HG03432 (cell line): ENCODE measurements around the gene MIA2.
"Not testable (repeated sequence)": the region's sequence is repeated elsewhere in the genome, so short reads cannot be mapped to it uniquely, and the experiment has no call there.

Source experiments
- ATAC-seq: cut with Tn5 transposase; IDR thresholded peaks from one replicate; pipeline ENCODE4 v1.9.1; 2021; ENCODE audit warnings: mild to moderate bottlenecking, moderate library complexity; ENCODE audit not compliant: unreplicated experiment

The MIA2 gene

DNA sequence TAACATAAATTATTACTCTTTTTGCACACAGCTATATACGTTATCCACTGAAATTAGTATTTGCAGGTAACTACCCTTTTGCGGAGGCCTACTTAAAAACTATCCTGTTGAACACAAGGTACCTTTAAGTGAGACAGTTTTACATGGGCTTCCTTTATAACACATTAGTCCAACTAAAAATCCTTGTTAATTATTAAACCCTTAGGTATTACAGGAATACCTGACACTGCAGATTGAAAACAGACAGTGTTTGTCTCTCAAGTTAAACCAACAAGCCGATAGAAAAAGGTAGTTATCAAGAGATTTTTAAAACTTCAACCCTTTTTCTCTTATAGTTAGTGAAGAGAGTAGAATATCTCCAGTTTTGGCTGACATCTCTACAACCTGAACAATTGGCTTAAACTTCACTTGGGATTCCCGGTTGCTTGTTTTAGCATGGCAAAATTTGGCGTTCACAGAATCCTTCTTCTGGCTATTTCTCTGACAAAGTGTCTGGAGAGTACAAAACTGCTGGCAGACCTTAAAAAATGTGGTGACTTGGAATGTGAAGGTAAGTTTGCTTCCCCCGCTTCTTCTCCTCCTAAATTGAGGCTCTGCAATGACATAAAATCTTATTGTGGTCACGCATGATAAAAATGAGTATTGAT lies at the start of gene MIA2:
Gene MIA2, plus strand, starts transcription at position 236 of the 647 bp plus-strand sequence. Its CDS starts 200 bp downstream, at position 436.
- no peak for ATAC-seq

- no peak for ATAC-seq
These were observed 49.0 kb upstream of the MIA2 start for GRCh38 chr14:39184628-39185255.

DNA sequence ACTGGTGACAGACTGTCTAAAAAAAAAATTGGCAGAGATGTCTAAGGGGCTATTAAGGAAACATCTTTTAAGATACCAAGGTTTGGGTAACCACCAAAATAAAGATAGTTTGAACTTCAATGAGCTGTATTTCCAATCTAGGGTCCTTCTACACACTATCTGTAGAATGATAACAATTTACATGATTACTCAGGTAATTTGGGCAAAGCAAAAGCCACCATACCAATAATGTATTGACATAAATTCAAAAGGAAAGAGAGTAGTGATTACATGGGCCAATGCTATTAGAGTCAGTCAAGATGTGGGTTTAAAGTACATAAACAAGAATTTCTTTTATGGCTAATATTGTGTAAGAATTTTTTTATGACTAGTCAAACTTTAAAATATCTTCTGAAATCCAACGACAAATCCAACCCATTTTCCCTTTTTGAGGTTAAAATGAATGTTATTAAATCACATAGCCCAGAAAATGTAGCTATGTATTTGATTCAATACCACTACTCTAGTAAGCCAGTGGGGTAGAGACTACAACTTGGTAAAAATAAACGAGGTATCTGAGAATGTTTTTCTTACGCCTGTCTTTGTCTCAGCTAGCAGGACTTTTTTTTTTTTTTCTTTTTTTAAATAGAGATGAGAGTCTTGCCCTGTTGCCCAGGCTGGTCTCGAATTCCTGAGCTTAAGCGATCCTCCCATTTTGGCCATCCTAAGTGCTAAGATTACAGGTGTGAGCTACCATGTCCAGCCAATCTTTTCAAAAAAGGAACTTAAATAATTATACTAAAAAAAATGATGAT lies 48.3 kb upstream of the MIA2 start:
- no peak for ATAC-seq

GRCh38 chr14:39186941-39187525 lies 46.7 kb upstream of the MIA2 start:
- no peak for ATAC-seq

GRCh38 chr14:39203659-39204606 lies 29.8 kb upstream of the MIA2 start:
- no peak for ATAC-seq

GRCh38 chr14:39207430-39207829 lies 26.3 kb upstream of the MIA2 start:
- ATAC-seq: not testable (repeated sequence)

DNA sequence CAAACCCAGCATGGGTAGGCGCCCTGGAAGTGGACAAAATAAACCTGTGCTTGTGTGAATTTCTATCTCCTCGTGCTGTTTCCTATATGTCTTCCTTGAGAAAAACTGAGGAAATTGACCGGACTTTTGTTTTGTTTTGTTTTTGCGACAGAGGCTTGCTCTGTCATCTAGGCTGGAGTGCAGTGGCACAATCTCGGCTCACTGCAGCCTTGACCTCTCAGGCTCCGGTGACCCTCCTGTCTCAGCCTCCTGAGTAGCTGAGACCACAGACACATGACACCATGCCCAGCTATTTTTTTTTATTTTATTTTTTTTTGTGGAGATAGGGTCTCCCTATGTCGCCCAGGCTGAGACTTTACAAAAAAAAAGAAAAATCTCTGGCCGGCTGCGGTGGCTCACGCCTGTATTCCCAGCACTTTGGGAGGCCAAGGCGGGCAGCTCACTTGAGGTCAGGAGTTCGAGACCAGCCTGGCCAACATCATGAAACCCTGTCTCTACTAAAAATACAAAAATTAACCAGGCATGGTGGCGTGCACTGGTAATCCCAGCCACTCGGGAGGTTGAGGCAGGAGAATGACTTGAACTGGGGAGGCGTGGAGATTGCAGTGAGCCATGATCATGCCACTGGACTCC lies 22.5 kb upstream of the MIA2 start:
- no peak for ATAC-seq

- ATAC-seq: no peak
These were observed 21.7 kb upstream of the MIA2 start for GRCh38 chr14:39212034-39212433.

- ATAC-seq: no peak
These were observed 21.0 kb upstream of the MIA2 start for GRCh38 chr14:39212693-39213092.

DNA sequence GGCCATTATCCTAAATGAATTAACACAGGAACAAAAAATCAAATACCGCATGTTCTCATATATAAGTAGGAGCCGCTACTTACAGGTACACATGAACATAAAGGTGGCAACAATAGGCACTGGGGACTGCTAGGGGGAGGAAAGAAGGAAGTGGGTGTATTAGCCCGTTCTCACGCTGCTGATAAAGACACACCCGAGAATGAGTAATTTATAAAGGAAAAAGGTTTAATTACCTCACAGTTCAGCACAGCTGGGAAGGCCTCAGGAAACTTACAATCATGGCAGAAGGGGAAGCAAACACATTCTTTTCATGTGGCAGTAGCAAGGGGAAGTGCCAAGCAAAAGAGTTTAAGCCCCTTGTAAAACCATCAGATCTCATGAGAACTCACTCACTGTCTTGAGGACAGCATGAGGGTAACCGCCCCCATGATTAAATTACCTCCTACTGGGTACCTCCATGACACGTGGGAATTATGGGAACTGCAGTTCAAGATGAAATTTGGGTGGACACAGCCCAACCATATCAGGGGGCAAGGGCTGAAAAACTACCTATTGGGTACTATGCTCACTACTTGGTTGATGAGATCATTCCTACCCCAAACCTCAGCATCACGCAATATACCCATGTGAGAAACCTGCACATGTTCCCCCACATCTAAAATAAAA lies 16.4 kb upstream of the MIA2 start:
- ATAC-seq: no peak

DNA sequence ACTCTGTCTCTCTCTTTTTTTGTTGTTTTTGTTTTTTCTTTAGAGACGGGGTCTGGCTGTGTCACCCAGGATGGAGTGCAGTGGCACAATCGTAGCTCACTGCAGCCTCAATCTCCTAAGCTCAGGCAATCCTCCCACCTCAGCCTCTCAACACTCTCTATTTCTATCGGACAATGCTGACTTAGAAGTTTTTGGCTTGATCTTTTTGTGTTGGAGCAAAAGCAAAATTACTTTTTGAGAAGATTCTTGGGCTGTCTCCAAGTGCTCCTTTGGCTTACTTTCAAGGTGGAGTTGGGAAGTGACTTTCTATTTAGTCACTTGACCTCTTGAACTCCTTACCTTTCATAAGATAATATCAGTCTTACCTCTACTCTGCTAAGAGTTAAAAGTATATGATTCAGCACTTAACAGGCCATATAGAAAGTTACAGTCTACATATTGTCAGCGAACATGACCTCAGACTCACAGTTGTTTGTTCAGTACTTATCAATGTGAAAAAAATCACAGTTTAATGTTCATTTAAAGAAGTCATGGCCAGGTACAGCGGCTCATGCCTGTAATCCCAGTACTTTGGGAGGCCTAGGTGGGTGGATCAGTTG lies 15.4 kb upstream of the MIA2 start:
- no peak for ATAC-seq

DNA sequence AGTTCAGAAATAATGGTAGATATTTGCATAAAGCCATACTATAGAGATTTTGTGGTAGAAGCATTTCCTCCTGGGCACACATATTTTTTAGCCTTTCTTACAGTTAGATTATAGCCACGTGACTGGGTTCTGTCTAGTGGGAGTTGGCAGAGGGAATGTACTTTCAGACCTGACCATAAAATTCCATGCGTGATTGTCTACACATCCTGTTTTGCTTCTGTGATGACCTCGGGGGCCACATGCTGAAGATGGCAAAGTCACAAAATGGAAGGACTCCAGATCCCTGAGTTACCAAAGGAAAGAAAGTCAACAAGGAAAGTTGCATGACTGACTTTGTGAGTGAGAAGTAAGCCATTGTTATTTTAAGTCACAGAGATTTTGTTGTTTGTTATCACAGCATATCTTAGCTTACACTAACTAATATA lies 14.6 kb upstream of the MIA2 start:
- peak; percentile 61 for ATAC-seq

DNA sequence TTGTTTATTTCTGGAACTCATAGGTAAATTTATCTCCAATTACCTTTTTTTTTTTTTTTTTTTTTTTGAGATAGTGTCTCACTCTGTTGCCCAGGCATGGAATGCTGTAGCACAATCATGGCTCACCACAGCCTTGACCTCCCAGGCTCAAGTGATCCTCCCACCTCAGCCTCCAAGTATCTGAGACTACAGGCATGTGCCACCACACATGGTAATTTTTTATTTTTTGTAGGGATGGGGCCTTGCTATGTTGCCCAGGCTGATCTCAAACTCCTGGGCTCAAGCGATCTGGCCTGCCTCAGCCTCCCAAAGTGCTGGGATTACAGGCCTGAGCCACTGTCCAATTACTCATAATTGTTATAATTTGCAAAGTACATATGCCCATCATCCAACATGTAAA lies 13.2 kb upstream of the MIA2 start:
- not testable (repeated sequence) for ATAC-seq

- no peak for ATAC-seq
These were observed 5.7 kb upstream of the MIA2 start for GRCh38 chr14:39228044-39228443.

GRCh38 chr14:39228509-39229221 lies 5.0 kb upstream of the MIA2 start:
- ATAC-seq: no peak

DNA sequence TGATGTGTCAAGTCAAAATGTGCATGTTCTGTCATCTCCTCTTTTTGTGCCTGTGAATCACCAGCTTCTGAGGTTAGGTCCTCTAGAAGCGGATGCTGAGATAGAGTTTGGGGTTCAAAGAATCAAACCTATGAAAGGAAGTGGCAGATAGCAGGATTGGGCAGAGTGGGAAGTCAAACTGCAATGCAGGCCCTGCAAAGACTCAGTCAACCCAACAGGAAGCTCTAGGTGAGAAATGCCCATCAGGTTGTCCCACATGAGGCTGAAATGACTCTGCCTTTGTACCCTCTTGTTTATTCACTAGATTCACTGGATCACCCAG lies 4.5 kb upstream of the MIA2 start:
- peak; percentile 93 for ATAC-seq

DNA sequence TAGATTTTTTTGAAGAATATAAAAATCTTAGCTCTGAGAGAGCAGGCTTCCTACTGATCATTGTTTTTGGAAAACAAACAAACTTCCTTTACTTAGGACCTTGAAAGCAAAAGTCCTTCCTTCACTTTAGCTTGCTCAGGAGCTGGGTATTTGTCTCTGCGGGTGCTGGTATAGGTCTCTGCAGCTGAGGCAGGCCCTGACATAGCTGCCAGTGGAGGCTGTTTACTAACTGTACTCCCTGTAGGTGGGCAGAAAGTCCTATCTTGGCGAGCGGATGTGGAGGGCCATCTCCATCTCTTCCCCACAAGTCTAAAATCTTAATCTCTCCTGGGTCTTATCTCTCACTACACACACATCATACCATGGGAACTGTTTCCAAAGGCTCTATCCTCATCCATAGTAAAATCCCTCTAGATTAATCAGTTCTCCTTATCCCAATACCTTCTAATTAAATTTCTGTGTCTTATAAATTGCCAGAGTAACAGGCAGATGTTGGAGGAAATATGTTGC lies 4.1 kb upstream of the MIA2 start:
- ATAC-seq: peak; percentile 3

- no peak for ATAC-seq
These were observed 3.2 kb upstream of the MIA2 start for GRCh38 chr14:39230416-39231035.
